Fibroblast of lung (primary cell): ENCODE data around the gene COL4A5. TPM values are rescaled to one million over a fixed set of nuclear protein-coding genes. Genes with fewer than 3 reads are reported as not detected.

ENCODE experiments used
- DNase-seq, 2 donors: peaks; one replicate each; pipeline versions ENCODE4 v3.0.0 to v3.0.0-alpha.2; 2010; ENCODE audit warnings: low read depth in 2 of 2
- H2AFZ ChIP-seq: 2 replicates; pipeline ENCODE4 v1.5.1; 2012; ENCODE audit warnings: low read length, control low read depth, inconsistent platforms
- H3K27ac ChIP-seq: 2 replicates; pipeline ENCODE4 v1.5.1; 2011; ENCODE audit warnings: low read length, control low read depth; ENCODE audit not compliant: insufficient read depth
- H3K27me3 ChIP-seq: 2 replicates; pipeline ENCODE4 v1.5.1; 2011; ENCODE audit warnings: mild to moderate bottlenecking, low read length; ENCODE audit not compliant: control insufficient read depth, insufficient read depth
- H3K36me3 ChIP-seq: 2 replicates; pipeline ENCODE4 v1.5.1; 2011; ENCODE audit warnings: low read length; ENCODE audit not compliant: control insufficient read depth, insufficient read depth
- H3K4me1 ChIP-seq: 2 replicates; pipeline ENCODE4 v1.5.1; 2011; ENCODE audit warnings: low read length; ENCODE audit not compliant: control insufficient read depth, insufficient read depth; ENCODE audit errors: extremely low read depth
- H3K4me2 ChIP-seq: 2 replicates; pipeline ENCODE4 v1.5.1; 2011; ENCODE audit warnings: low read length, control low read depth; ENCODE audit not compliant: insufficient read depth; ENCODE audit errors: extremely low read depth
- H3K4me3 ChIP-seq, 4 experiments: fragments of 200-600 bp in 1 of 4; sonication (generic) in 1 of 4; replicated peaks in 1 of 4; 2 replicates each; pipeline ENCODE4 v1.5.1; 2011 to 2016; ENCODE audit warnings: low read length in 4 of 4, low read depth in 3 of 4, mild to moderate bottlenecking in 3 of 4, control low read depth in 2 of 4, inconsistent platforms in 1 of 4, mixed read lengths in 1 of 4; ENCODE audit not compliant: insufficient read depth in 1 of 4; ENCODE audit errors: control extremely low read depth in 1 of 4
- H3K79me2 ChIP-seq: 2 replicates; pipeline ENCODE4 v1.5.1; 2012; ENCODE audit warnings: mild to moderate bottlenecking, low read length, inconsistent platforms; ENCODE audit not compliant: control insufficient read depth, insufficient read depth
- H3K9ac ChIP-seq: 2 replicates; pipeline ENCODE4 v1.5.1; 2011; ENCODE audit warnings: mild to moderate bottlenecking, low read length, control low read depth; ENCODE audit not compliant: insufficient read depth
- H3K9me3 ChIP-seq: 2 replicates; pipeline ENCODE4 v1.5.1; 2012; ENCODE audit warnings: low read depth, low read length; ENCODE audit not compliant: control insufficient read depth, insufficient read depth
- H4K20me1 ChIP-seq: 2 replicates; pipeline ENCODE4 v1.5.1; 2011; ENCODE audit warnings: low read length; ENCODE audit not compliant: control insufficient read depth, insufficient read depth; ENCODE audit errors: extremely low read depth
- CTCF ChIP-seq, 2 donors: IDR thresholded peaks in 1 of 2; conservative IDR thresholded peaks in 1 of 2; 1 replicate in 1 of 2; 2 replicates in 1 of 2; pipeline ENCODE4 v1.5.1; 2011 to 2012; ENCODE audit warnings: low read length in 2 of 2, control low read depth in 1 of 2, inconsistent platforms in 1 of 2, low read depth in 1 of 2, mild to moderate bottlenecking in 1 of 2
- EZH2 ChIP-seq: IDR thresholded peaks from 2 replicates; pipeline ENCODE4 v1.5.1; 2012; ENCODE audit warnings: low read length, control low read depth, mild to moderate bottlenecking; ENCODE audit errors: missing control alignments
- polyA plus RNA-seq, 2 donors: library from polyadenylated mRNA; depleted of rRNA in 1 of 2; stranded (reverse) in 1 of 2; unstranded in 1 of 2; fragments of >200 nt; gene quantifications; 2 replicates each; pipeline ENCODE4 v1.2.1, GENCODE V29; 2011 to 2012; ENCODE audit warnings: missing spikeins in 1 of 2
- total RNA-seq: library from RNA; depleted of rRNA; stranded (reverse); fragments of >200 nt; gene quantifications from 2 replicates; pipeline ENCODE4 v1.2.1, GENCODE V29; 2014

Gene COL4A5
- total and polyA plus RNA-seq, 2 donors (not counting 1 experiment from before 2014, with no cell fraction given) = 4.9 to 54.7 TPM

GRCh38 chrX:108704839-108705238, 265.2 kb downstream of the COL4A5 start:
- H3K79me2 ChIP-seq = no peaks in the 10 kb centered on the region
- no peak for TF ChIP-seq EZH2
- TF ChIP-seq CTCF (conservative IDR thresholded peaks at IDR 0.05 in 1 of 2, IDR thresholded peaks at IDR 0.05 in 1 of 2; ENCODE audit: low read depth in 1 of 2, low read length in 2 of 2) = no peak
- no peaks in the 10 kb centered on the region for H3K36me3 ChIP-seq
- no peaks in the 10 kb centered on the region for H3K4me1 ChIP-seq
- H3K4me3 ChIP-seq = no peak overlapping the region
- H3K4me2 ChIP-seq = no peak overlapping the region
- no peaks in the 10 kb centered on the region for H3K27me3 ChIP-seq
- no peak overlapping the region for H2AFZ ChIP-seq
- no peaks in the 10 kb centered on the region for H4K20me1 ChIP-seq
- no peak for DNase-seq
- no peaks in the 10 kb centered on the region for H3K9me3 ChIP-seq
- no peak overlapping the region for H3K9ac ChIP-seq
- H3K27ac ChIP-seq = no peak overlapping the region

GRCh38 chrX:108712886-108713285, 273.2 kb downstream of the COL4A5 start:
- Histone ChIP-seq H3K4me3 (no peak overlapping the region), H3K79me2 (no peaks in the 10 kb centered on the region), H3K36me3 (no peaks in the 10 kb centered on the region), H4K20me1 (no peaks in the 10 kb centered on the region), H3K4me1 (no peaks in the 10 kb centered on the region), H3K4me2 (no peak overlapping the region), H3K9ac (no peak overlapping the region), H3K9me3 (no peaks in the 10 kb centered on the region), H2AFZ (no peak overlapping the region), H3K27ac (no peak overlapping the region), H3K27me3 (no peaks in the 10 kb centered on the region)
- no peak for DNase-seq
- TF ChIP-seq EZH2 (no peak), CTCF (conservative IDR thresholded peaks at IDR 0.05 in 1 of 2, IDR thresholded peaks at IDR 0.05 in 1 of 2; ENCODE audit: low read depth in 1 of 2, low read length in 2 of 2) (no peak)

- TF ChIP-seq CTCF (conservative IDR thresholded peaks at IDR 0.05 in 1 of 2, IDR thresholded peaks at IDR 0.05 in 1 of 2; ENCODE audit: low read depth in 1 of 2, low read length in 2 of 2) = no peak
- TF ChIP-seq EZH2 = no peak
- H2AFZ ChIP-seq = no peak overlapping the region
- no peaks in the 10 kb centered on the region for H4K20me1 ChIP-seq
- no peaks in the 10 kb centered on the region for H3K36me3 ChIP-seq
- H3K4me3 ChIP-seq = no peak overlapping the region
- no peak overlapping the region for H3K27ac ChIP-seq
- no peaks in the 10 kb centered on the region for H3K79me2 ChIP-seq
- no peaks in the 10 kb centered on the region for H3K4me1 ChIP-seq
- H3K27me3 ChIP-seq = no peaks in the 10 kb centered on the region
- no peak overlapping the region for H3K9ac ChIP-seq
- H3K4me2 ChIP-seq = no peak overlapping the region
- H3K9me3 ChIP-seq = no peaks in the 10 kb centered on the region
- DNase-seq = no peak
Observed at GRCh38 chrX:108722561-108722960, 282.9 kb downstream of the COL4A5 start.
